ENCODE measurements around the gene C4A. TPM values are rescaled to one million over a fixed set of nuclear protein-coding genes. Genes with fewer than 3 reads are reported as not detected.
"Not testable (repeated sequence)": the region's sequence is repeated elsewhere in the genome, so short reads cannot be mapped to it uniquely, and the experiment has no call there.

The C4A gene
- total RNA-seq, 1 donor from 2014 or later = 2.6 TPM

GRCh38 chr6:32035283-32036013, 53.6 kb downstream of the C4A start:
- intact Hi-C loops (cut with micrococcal nuclease); H3K4me3 Mint-ChIP-seq (ENCODE audit: low read depth); H3K36me3 Mint-ChIP-seq (ENCODE audit: low read depth); H3K9me3 Mint-ChIP-seq; H3K27ac Mint-ChIP-seq; H3K27me3 Mint-ChIP-seq (ENCODE audit: low read depth); H3K4me1 Mint-ChIP-seq (ENCODE audit: low read depth); DNase-seq (ENCODE audit: low spot score): not testable (repeated sequence)

GRCh38 chr6:32037136-32037535, 55.3 kb downstream of the C4A start:
- not testable (repeated sequence) for H3K4me3 Mint-ChIP-seq (ENCODE audit: low read depth); H3K36me3 Mint-ChIP-seq (ENCODE audit: low read depth)

GRCh38 chr6:32037598-32038524, 56.0 kb downstream of the C4A start, which contains the start of gene CYP21A2:
TSS of gene CYP21A2 (plus strand) at chr6:32038415. CDS start at chr6:32038423, 8 bp downstream.
- H3K27me3 Mint-ChIP-seq (ENCODE audit: low read depth); H3K4me3 Mint-ChIP-seq (ENCODE audit: low read depth); H3K36me3 Mint-ChIP-seq (ENCODE audit: low read depth); H3K27ac Mint-ChIP-seq; H3K4me1 Mint-ChIP-seq (ENCODE audit: low read depth); intact Hi-C loops (cut with micrococcal nuclease); DNase-seq (ENCODE audit: low spot score); H3K9me3 Mint-ChIP-seq: not testable (repeated sequence)

More at GRCh38 chr6:32037136-32037535, 55.3 kb downstream of the C4A start:
- H3K27ac Mint-ChIP-seq; H3K9me3 Mint-ChIP-seq; intact Hi-C loops (cut with micrococcal nuclease); DNase-seq (ENCODE audit: low spot score); H3K27me3 Mint-ChIP-seq (ENCODE audit: low read depth); H3K4me1 Mint-ChIP-seq (ENCODE audit: low read depth): not testable (repeated sequence)

GRCh38 chr6:32038878-32039277, 57.0 kb downstream of the C4A start:
- not testable (repeated sequence) for H3K27me3 Mint-ChIP-seq (ENCODE audit: low read depth); DNase-seq (ENCODE audit: low spot score)

GRCh38 chr6:32039321-32040274, 57.7 kb downstream of the C4A start:
- H3K4me1 Mint-ChIP-seq (ENCODE audit: low read depth); H3K27me3 Mint-ChIP-seq (ENCODE audit: low read depth); intact Hi-C loops (cut with micrococcal nuclease); H3K27ac Mint-ChIP-seq; H3K36me3 Mint-ChIP-seq (ENCODE audit: low read depth); H3K9me3 Mint-ChIP-seq; DNase-seq (ENCODE audit: low spot score); H3K4me3 Mint-ChIP-seq (ENCODE audit: low read depth): not testable (repeated sequence)

More at GRCh38 chr6:32038878-32039277, 57.0 kb downstream of the C4A start:
- H3K27ac Mint-ChIP-seq; H3K36me3 Mint-ChIP-seq (ENCODE audit: low read depth); intact Hi-C loops (cut with micrococcal nuclease); H3K4me3 Mint-ChIP-seq (ENCODE audit: low read depth); H3K4me1 Mint-ChIP-seq (ENCODE audit: low read depth); H3K9me3 Mint-ChIP-seq: not testable (repeated sequence)

GRCh38 chr6:32040299-32041049, 58.6 kb downstream of the C4A start:
- H3K36me3 Mint-ChIP-seq (ENCODE audit: low read depth); intact Hi-C loops (cut with micrococcal nuclease); H3K9me3 Mint-ChIP-seq; H3K27me3 Mint-ChIP-seq (ENCODE audit: low read depth); H3K4me1 Mint-ChIP-seq (ENCODE audit: low read depth); H3K27ac Mint-ChIP-seq; DNase-seq (ENCODE audit: low spot score); H3K4me3 Mint-ChIP-seq (ENCODE audit: low read depth): not testable (repeated sequence)

- DNase-seq (ENCODE audit: low spot score); H3K9me3 Mint-ChIP-seq; H3K27ac Mint-ChIP-seq; intact Hi-C loops (cut with micrococcal nuclease); H3K27me3 Mint-ChIP-seq (ENCODE audit: low read depth); H3K4me3 Mint-ChIP-seq (ENCODE audit: low read depth); H3K4me1 Mint-ChIP-seq (ENCODE audit: low read depth); H3K36me3 Mint-ChIP-seq (ENCODE audit: low read depth): not testable (repeated sequence)
Measured at GRCh38 chr6:32041050-32041321, 59.1 kb downstream of the C4A start.

- H3K4me3 Mint-ChIP-seq (ENCODE audit: low read depth); H3K9me3 Mint-ChIP-seq; intact Hi-C loops (cut with micrococcal nuclease); H3K4me1 Mint-ChIP-seq (ENCODE audit: low read depth); DNase-seq (ENCODE audit: low spot score); H3K36me3 Mint-ChIP-seq (ENCODE audit: low read depth); H3K27ac Mint-ChIP-seq; H3K27me3 Mint-ChIP-seq (ENCODE audit: low read depth): not testable (repeated sequence)
Measured at GRCh38 chr6:32041385-32041784, 59.5 kb downstream of the C4A start.

- H3K27ac Mint-ChIP-seq; H3K27me3 Mint-ChIP-seq (ENCODE audit: low read depth); intact Hi-C loops (cut with micrococcal nuclease); DNase-seq (ENCODE audit: low spot score); H3K36me3 Mint-ChIP-seq (ENCODE audit: low read depth); H3K4me1 Mint-ChIP-seq (ENCODE audit: low read depth); H3K4me3 Mint-ChIP-seq (ENCODE audit: low read depth); H3K9me3 Mint-ChIP-seq: not testable (repeated sequence)
Measured at GRCh38 chr6:32042276-32042675, 60.4 kb downstream of the C4A start.

- H3K27ac Mint-ChIP-seq; H3K4me1 Mint-ChIP-seq (ENCODE audit: low read depth); intact Hi-C loops (cut with micrococcal nuclease): not testable (repeated sequence)
Measured at GRCh38 chr6:32043589-32044380, 61.9 kb downstream of the C4A start.

GRCh38 chr6:32044916-32045315, 63.1 kb downstream of the C4A start:
- DNase-seq (ENCODE audit: low spot score); H3K27ac Mint-ChIP-seq; H3K36me3 Mint-ChIP-seq (ENCODE audit: low read depth); H3K9me3 Mint-ChIP-seq; H3K4me3 Mint-ChIP-seq (ENCODE audit: low read depth); H3K27me3 Mint-ChIP-seq (ENCODE audit: low read depth); intact Hi-C loops (cut with micrococcal nuclease); H3K4me1 Mint-ChIP-seq (ENCODE audit: low read depth): not testable (repeated sequence)

More at GRCh38 chr6:32043589-32044380, 61.9 kb downstream of the C4A start:
- not testable (repeated sequence) for H3K4me3 Mint-ChIP-seq (ENCODE audit: low read depth); H3K36me3 Mint-ChIP-seq (ENCODE audit: low read depth); DNase-seq (ENCODE audit: low spot score); H3K9me3 Mint-ChIP-seq; H3K27me3 Mint-ChIP-seq (ENCODE audit: low read depth)

All from activated T-helper 2 cell treated with anti-CD3 and anti-CD28 coated beads, Interferon-gamma antibody, Interleukin-2, Interleukin-4, amounts not matched to agents 10 μg/mL and 5 μg/mL and 100 μg/mL, durations not matched to agents 14 hours and 24 hours and 36 hours (primary cell).